Activated CD4-positive, alpha-beta T cell treated with anti-CD3 and anti-CD28 coated beads, Interleukin-2, amount 10 ng/mL, durations not matched to agents 24 days and 14 days (primary cell): ENCODE results near the gene KIN. TPM values are rescaled to one million over a fixed set of nuclear protein-coding genes. Genes with fewer than 3 reads are reported as not detected.
"Not testable (repeated sequence)": the region's sequence is repeated elsewhere in the genome, so short reads cannot be mapped to it uniquely, and the experiment has no call there.

ENCODE experiments used
- DNase-seq: peaks from one replicate; pipeline ENCODE4 v3.0.0; 2022
- H3K27ac Mint-ChIP-seq: one replicate; pipeline ENCODE4 v1.8.0; 2022; ENCODE audit warnings: mild to moderate bottlenecking, mixed read lengths
- H3K27me3 Mint-ChIP-seq: one replicate; pipeline ENCODE4 v1.8.0; 2022; ENCODE audit warnings: mixed read lengths
- H3K36me3 Mint-ChIP-seq: one replicate; pipeline ENCODE4 v1.8.0; 2022; ENCODE audit warnings: low read depth, mild to moderate bottlenecking, mixed read lengths
- H3K4me1 Mint-ChIP-seq: one replicate; pipeline ENCODE4 v1.8.0; 2021; ENCODE audit warnings: mixed read lengths
- H3K4me3 Mint-ChIP-seq: one replicate; pipeline ENCODE4 v1.8.0; 2022; ENCODE audit warnings: mild to moderate bottlenecking, moderate library complexity, mixed read lengths
- H3K9me3 Mint-ChIP-seq: one replicate; pipeline ENCODE4 v1.8.0; 2021; ENCODE audit warnings: mixed read lengths
- intact Hi-C: fragments of 100-400 bp; cut with micrococcal nuclease; formaldehyde crosslinking; loops from one replicate; pipeline ENCODE4 v1.15.1; 2023
- total RNA-seq: library from RNA; stranded (reverse); gene quantifications from 2 replicates; pipeline ENCODE4 v1.2.3, GENCODE V29; 2022

Gene KIN
- total RNA-seq, 1 donor from 2014 or later: 13.9 TPM

DNA sequence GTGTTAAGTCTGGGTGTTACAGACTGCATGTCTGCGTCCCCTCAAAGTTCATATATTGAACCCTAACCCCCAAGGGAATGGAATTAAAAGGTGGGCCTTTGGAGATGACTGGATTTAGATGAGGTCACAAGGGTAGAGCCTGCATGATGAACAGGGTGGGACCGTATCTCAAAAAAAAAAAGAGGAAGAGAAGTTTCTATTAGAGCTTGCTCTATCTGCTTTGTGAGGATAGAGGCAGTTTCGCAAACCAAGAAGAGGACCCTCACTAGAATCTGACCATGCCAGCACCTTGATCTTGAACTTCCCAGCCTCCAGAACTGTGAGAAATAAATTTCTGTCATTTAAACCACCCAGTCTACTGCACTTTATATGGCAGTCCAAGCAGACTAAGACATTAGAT is 1.4 kb downstream of the KIN start:
- Mint-ChIP-seq H3K9me3 (no peaks in the 10 kb centered on the region), H3K36me3 (peaks cover 26% of the 10 kb centered on the region), H3K27me3 (no peaks in the 10 kb centered on the region), H3K27ac (no peak overlapping the region), H3K4me3 (no peak overlapping the region), H3K4me1 (peaks cover 22% of the 10 kb centered on the region)
- no peak for DNase-seq
- intact Hi-C loops: no loop called here

DNA sequence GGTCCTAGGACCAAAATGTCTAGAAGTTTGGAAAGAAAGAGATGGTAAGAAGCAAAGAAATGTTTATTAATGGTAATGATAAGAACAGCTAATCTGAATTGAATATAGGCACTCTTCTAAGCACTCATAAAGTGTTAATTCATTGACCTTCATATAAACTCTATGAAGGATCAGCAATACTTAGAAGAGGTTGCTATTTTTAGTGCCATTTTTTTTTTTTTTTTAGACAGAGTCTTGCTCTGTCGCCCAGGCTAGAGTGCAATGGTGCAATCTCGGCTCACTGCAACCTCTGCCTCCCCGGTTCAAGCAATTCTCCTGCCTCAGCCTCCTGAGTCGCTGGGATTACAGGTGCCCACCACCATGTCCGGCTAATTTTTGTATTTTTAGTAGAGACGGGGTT is 5.6 kb downstream of the KIN start:
- H3K4me3 Mint-ChIP-seq, DNase-seq, H3K27me3 Mint-ChIP-seq, H3K9me3 Mint-ChIP-seq, intact Hi-C loops, H3K27ac Mint-ChIP-seq: not testable (repeated sequence)
- peaks cover 19% of the 10 kb centered on the region for H3K4me1 Mint-ChIP-seq
- H3K36me3 Mint-ChIP-seq: peaks cover 44% of the 10 kb centered on the region

DNA sequence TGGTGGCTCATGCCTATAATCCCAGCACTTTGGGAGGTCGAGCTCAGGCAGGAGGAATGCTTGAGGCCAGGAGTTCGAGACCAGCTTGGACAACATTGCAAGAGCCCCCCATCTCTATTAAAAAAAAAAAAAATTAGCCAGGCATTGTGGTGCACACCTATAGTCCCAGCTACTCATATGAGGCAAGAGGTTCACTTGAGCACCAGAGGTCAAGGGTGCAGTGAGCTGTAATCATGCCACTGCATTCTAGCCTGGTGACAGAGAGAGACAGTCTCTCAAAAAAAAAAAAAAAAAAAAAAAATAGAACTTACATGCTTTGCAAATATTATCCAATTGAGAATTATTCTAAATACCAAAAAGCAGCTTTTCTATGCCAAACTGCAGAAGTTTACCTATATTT is 11.0 kb downstream of the KIN start:
- H3K4me3 Mint-ChIP-seq: no peak overlapping the region
- H3K36me3 Mint-ChIP-seq: peaks cover 54% of the 10 kb centered on the region
- H3K27ac Mint-ChIP-seq: no peak overlapping the region
- no peak for DNase-seq
- H3K27me3 Mint-ChIP-seq: no peaks in the 10 kb centered on the region
- H3K4me1 Mint-ChIP-seq: peaks cover 5% of the 10 kb centered on the region
- intact Hi-C loops: no loop called here
- H3K9me3 Mint-ChIP-seq: no peaks in the 10 kb centered on the region

DNA sequence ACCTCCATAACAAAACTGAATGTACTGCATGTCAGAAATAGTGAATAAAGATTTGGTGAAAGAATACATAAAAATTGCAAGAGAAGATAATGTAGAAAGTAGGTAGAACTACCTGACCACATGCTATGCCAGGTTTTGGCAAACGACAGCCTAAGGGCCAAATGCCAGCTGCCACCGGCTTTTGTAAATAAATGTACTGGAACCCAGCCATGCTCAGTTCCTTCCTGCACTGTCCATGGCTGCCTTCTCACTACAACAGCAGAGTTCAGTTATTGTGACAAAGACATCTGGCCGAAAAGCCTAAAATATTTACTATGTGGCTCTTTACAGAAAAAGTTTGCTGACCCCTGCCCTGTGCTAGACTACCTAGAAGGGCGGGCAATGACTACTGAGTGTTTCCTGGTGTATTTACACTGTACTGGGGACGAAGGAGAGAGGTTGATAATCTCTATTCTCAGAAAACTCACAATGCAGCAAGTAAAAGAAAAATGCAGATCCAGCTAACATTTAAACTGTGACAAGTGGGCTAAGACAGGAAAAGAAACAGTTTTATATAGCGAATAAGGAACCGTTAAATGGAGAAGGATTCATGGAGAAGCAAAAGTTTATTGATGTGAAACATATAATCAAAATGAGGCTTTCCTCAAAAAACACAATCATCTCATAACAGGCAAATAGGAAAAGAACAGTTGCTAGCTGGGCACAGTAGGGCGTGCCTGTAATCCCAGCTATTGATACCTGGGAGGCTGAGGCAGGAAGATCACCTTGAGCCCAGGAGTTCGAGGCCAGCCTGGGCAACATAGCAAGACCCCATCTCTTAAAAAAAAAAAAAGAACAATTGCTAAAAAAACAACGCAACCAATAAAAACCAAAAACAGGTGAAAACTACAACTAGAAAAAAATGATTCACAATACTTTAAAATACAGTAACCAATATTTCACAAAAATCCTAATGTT is 13.7 kb downstream of the KIN start:
- no peak for DNase-seq
- Mint-ChIP-seq H3K4me3 (no peak overlapping the region), H3K9me3 (no peaks in the 10 kb centered on the region), H3K27ac (no peak overlapping the region), H3K27me3 (no peaks in the 10 kb centered on the region), H3K4me1 (no peaks in the 10 kb centered on the region), H3K36me3 (peaks cover 42% of the 10 kb centered on the region)
- intact Hi-C loops: no loop called here

DNA sequence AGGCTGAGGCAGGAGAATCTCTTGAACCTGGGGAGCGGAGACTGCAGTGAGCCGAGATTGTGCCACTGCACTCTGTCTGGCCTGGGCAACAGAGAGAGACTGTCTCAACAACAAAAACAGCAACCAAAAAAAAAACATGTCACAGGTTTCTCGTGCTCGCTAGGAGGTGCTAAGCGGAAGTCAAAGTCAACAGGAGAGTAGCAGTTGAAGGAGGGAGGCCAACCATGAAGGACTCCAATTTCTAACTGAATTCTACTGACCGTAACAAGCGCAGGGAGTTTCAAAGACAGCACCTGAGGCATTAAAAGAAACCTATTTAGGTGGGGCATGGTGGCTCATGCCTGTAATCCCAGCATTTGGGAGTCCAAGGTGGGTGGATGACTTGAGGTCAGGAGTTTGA is 19.4 kb downstream of the KIN start:
- Mint-ChIP-seq H3K27me3 (no peaks in the 10 kb centered on the region), H3K27ac (no peak overlapping the region), H3K36me3 (peaks cover 44% of the 10 kb centered on the region), H3K4me1 (no peaks in the 10 kb centered on the region), H3K9me3 (no peaks in the 10 kb centered on the region), H3K4me3 (no peak overlapping the region)
- no peak for DNase-seq
- intact Hi-C loops: no loop called here

DNA sequence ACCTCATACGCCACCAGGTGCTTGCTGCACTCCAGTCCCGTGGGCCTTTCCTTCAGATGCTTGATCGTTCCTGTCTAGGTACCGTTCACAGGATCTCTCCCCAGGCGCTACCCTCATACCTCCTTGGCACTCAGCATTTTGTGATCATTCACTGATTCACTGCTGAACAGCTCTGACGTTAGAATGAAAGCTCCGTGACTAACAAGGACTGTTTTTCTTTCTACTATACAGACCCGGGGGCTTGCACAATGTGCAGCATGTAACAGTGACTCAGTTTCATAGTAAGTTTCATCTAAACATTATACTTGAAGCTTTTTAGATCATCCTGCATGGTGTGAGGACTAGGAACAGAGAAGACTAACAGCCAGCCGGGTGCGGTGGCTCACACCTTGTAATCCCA is 20.6 kb downstream of the KIN start:
- intact Hi-C loops: no loop called here
- no peak for DNase-seq
- Mint-ChIP-seq H3K4me1 (no peaks in the 10 kb centered on the region), H3K27ac (no peak overlapping the region), H3K4me3 (no peak overlapping the region), H3K27me3 (no peaks in the 10 kb centered on the region), H3K36me3 (peaks cover 47% of the 10 kb centered on the region), H3K9me3 (no peaks in the 10 kb centered on the region)

DNA sequence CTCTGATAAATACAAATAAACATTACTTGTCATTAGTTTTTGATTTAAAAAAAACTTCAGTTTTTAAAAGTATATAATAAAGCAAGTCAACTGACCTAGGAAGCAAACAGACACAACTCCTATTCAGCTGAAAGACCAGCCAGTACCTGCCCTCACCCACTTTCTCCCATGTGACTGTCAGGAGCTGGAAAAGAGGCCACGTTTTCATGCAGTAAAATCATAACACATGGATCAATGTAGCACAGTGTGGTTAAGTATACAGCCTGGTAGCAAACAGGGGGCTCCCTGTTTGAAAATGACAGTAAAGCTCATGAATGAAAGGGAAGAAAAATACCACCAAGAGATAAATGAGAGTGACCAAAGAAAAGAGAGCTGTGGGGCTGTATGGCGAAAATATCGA is 21.6 kb downstream of the KIN start:
- DNase-seq: no peak
- H3K27me3 Mint-ChIP-seq: no peaks in the 10 kb centered on the region
- H3K27ac Mint-ChIP-seq: no peak overlapping the region
- no peak overlapping the region for H3K4me3 Mint-ChIP-seq
- H3K4me1 Mint-ChIP-seq: no peaks in the 10 kb centered on the region
- H3K9me3 Mint-ChIP-seq: no peaks in the 10 kb centered on the region
- intact Hi-C loops: no loop called here
- H3K36me3 Mint-ChIP-seq: peaks cover 47% of the 10 kb centered on the region

DNA sequence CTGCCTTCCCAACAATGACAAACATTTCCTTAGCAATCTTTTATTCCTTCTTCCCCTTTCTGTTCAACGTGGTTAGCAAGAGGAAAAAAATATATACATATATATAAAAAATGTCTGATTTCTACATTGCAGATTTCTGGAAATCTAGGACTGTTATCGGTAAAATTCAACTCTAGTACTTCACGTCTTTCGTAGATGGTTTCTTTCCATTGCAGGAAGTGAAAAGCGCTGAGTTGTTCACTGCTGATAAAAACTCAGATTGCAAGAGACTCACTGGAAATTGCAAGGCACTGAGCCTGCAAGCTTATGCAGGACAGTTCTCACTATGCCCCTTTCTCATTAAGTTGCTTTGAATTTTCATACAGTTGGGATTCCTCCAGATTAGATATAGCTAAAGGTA is 23.9 kb downstream of the KIN start:
- no peak for DNase-seq
- Mint-ChIP-seq H3K9me3 (no peaks in the 10 kb centered on the region), H3K4me3 (no peak overlapping the region), H3K4me1 (no peaks in the 10 kb centered on the region), H3K27ac (no peak overlapping the region), H3K36me3 (peaks cover 57% of the 10 kb centered on the region), H3K27me3 (no peaks in the 10 kb centered on the region)
- intact Hi-C loops: no loop called here

DNA sequence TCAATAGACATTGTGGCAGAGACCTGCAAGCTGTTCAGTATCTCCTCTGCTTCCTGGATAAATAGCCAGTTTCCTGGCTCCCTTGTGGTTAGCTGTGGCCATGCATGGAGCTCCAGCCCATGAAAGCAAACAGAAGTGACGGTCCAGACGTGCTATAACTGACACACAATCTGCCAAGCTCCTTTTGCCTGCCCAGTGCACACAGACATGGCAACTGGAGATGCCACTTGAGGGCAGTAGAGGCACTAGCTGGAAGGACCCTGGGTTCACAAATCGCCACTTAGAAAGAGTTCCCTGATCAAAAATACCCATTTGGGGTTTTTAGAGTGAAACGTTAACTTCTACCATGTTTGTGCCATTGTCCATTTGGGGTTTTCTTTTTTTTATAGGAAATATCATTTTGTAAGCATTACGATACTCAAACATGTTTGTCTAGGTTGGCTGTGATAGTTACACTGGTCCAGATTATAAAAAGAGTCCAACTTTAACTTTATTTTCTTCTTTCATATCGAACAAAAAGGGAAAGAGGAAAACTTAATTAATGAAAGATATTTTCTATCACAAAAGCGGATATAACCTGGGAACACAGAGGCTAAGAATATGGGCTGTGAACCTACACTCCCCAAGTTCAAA is 31.3 kb downstream of the KIN start:
- Mint-ChIP-seq H3K4me3 (no peak overlapping the region), H3K36me3 (peaks cover 53% of the 10 kb centered on the region), H3K27me3 (no peaks in the 10 kb centered on the region), H3K27ac (no peak overlapping the region), H3K9me3 (no peaks in the 10 kb centered on the region), H3K4me1 (no peaks in the 10 kb centered on the region)
- intact Hi-C loops: no loop called here
- peak; percentile 68 for DNase-seq

DNA sequence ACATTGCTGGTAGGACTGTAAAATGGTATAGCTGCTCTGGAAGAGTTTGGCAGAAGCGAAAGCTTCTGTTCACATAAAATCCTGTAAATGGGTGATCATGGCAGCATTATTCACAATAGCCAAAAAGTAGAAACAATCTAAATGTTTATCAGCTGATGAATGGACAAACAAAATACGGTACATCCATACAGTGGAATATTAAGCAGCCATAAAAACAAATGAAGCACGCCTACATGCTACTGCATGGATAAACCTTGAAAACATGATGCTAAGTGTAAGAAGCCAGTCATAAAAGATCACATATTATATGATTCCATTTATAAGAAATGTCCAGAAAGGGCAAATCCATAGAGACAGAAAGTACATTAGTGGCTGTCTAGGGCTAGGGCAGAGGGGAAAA is 32.7 kb downstream of the KIN start:
- H3K4me3 Mint-ChIP-seq: no peak overlapping the region
- intact Hi-C loops: no loop called here
- H3K27ac Mint-ChIP-seq: no peak overlapping the region
- H3K9me3 Mint-ChIP-seq: no peaks in the 10 kb centered on the region
- peaks cover 46% of the 10 kb centered on the region for H3K36me3 Mint-ChIP-seq
- DNase-seq: no peak
- no peaks in the 10 kb centered on the region for H3K4me1 Mint-ChIP-seq
- no peaks in the 10 kb centered on the region for H3K27me3 Mint-ChIP-seq

DNA sequence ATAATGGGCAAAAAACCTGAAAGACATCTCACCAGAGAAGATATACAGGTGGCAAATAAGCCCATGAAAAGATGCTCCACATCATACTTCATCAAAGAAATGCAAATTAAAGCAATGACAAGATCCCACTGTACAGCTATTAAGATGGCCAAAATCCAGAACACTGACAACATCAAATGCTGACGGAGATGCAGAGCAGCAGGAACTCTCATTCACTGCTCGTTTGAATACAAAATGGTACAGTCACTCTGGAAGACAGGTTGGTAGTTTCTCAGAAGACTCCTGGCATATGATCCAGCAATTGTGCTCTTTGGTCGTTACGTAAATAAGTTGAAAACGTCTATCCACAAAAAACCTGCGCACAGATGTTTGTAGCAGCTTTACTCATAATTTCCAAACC is 35.5 kb downstream of the KIN start:
- H3K27ac Mint-ChIP-seq: no peak overlapping the region
- DNase-seq: no peak
- intact Hi-C loops: no loop called here
- peaks cover 33% of the 10 kb centered on the region for H3K36me3 Mint-ChIP-seq
- no peaks in the 10 kb centered on the region for H3K4me1 Mint-ChIP-seq
- H3K27me3 Mint-ChIP-seq: no peaks in the 10 kb centered on the region
- no peaks in the 10 kb centered on the region for H3K9me3 Mint-ChIP-seq
- H3K4me3 Mint-ChIP-seq: no peak overlapping the region

DNA sequence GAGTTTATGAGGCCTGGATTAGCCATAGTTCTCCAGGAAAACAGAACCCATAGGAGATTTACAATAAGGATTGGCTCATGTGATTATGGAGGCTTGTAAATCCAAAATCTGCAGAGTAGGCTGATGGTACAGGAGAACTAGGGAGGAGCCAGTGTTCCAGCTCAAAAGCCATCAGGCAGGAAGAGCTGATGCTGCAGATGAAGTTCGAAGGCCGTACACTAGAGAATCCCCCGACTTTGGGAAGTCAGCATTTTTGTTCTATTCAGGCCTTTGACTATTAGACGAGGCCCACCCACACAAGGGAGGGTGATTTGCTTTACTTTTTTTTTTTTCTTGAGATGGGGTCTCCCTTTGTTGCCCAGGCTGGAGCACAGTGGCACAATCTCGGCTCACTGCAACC is 37.6 kb downstream of the KIN start:
- no peak overlapping the region for H3K27ac Mint-ChIP-seq
- intact Hi-C loops: no loop called here
- H3K36me3 Mint-ChIP-seq: peaks cover 29% of the 10 kb centered on the region
- H3K4me3 Mint-ChIP-seq: no peak overlapping the region
- no peaks in the 10 kb centered on the region for H3K9me3 Mint-ChIP-seq
- no peak for DNase-seq
- H3K4me1 Mint-ChIP-seq: no peaks in the 10 kb centered on the region
- H3K27me3 Mint-ChIP-seq: no peaks in the 10 kb centered on the region

DNA sequence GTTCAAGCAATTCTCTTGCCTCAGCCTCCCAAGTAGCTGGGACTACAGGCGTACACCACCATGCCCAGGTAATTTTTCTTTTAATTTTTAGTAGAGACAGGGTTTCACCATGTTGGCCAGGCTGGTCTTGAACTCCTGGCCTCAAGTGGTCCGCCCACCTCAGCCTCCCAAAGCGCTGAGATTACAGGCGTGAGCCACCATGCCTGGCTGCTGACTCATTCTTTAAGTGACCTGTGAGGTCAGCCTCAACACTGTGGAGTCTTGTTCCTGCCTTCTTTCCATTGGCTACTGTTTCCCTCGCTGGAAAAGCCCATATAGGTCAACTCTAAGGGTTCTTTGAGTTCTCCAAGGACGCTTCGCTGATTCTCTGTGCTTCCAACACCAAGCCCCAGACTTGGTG is 39.2 kb downstream of the KIN start:
- H3K9me3 Mint-ChIP-seq, H3K27ac Mint-ChIP-seq, H3K4me1 Mint-ChIP-seq, DNase-seq, H3K27me3 Mint-ChIP-seq, H3K4me3 Mint-ChIP-seq, intact Hi-C loops: not testable (repeated sequence)
- H3K36me3 Mint-ChIP-seq: peaks cover 21% of the 10 kb centered on the region

DNA sequence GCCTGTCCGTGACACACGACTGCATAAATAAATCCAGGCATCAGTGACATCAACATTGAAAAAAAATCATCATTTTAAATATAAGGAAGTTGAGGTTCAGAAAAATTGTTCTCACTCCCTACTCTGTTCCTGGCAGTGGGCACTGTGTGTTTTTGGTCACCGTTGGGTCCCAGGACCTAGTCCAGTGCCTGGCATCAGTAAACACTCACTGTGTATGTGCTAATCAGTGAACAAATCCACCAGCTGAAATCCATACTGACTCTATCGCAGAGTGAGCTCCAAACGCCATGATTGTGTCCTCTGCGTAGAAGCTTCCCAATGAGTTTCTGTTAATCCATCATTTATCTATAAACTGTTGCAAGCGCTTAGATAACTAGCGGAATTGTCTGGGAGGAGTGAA is 43.5 kb downstream of the KIN start:
- no peak overlapping the region for H3K27ac Mint-ChIP-seq
- H3K9me3 Mint-ChIP-seq: no peaks in the 10 kb centered on the region
- H3K27me3 Mint-ChIP-seq: peaks cover 2% of the 10 kb centered on the region

More for the DNA sequence above, 43.5 kb downstream of the KIN start:
- Mint-ChIP-seq H3K36me3 (no peaks in the 10 kb centered on the region), H3K4me1 (no peaks in the 10 kb centered on the region), H3K4me3 (no peak overlapping the region)
- DNase-seq: no peak
- intact Hi-C loops: no loop called here
